DND-41 (cell line): ENCODE measurements around the gene PRRT1B.
A peak's percentile ranks its signal among the peaks of the same experiment; 100 is the strongest.

Experiments
- ATAC-seq: fragments of 200-7000 bp; cut with Tn5 transposase; 3 replicates; pipeline ENCODE4 v1.9.1; 2021; ENCODE audit warnings: low read depth; ENCODE audit not compliant: insufficient read depth
- DNase-seq: peaks from one replicate; pipeline ENCODE4 v3.0.0-alpha.2; 2020
- H2AFZ ChIP-seq: 2 replicates; pipeline ENCODE4 v1.6.0; 2012; ENCODE audit warnings: low read depth, low read length
- H3K27ac ChIP-seq: 2 replicates; pipeline ENCODE4 v1.5.1; 2012; ENCODE audit warnings: low read length, inconsistent platforms
- H3K27me3 ChIP-seq: fragments of 200-600 bp; sonication (generic); 2 replicates; pipeline ENCODE4 v1.6.0; 2012; ENCODE audit warnings: low read length, mild to moderate bottlenecking, inconsistent platforms; ENCODE audit not compliant: insufficient read depth, poor library complexity
- H3K36me3 ChIP-seq: 2 replicates; pipeline ENCODE4 v1.5.1; 2012; ENCODE audit warnings: low read length, inconsistent platforms; ENCODE audit not compliant: insufficient read depth
- H3K4me1 ChIP-seq: 2 replicates; pipeline ENCODE4 v1.5.1; 2012; ENCODE audit warnings: mild to moderate bottlenecking, low read length; ENCODE audit not compliant: insufficient read depth
- H3K4me2 ChIP-seq: 2 replicates; pipeline ENCODE4 v1.6.0; 2012; ENCODE audit warnings: mild to moderate bottlenecking, moderate library complexity, low read length, inconsistent platforms; ENCODE audit not compliant: insufficient read depth
- H3K4me3 ChIP-seq, 2 experiments: fragments of 200-600 bp in 1 of 2; shearing (Covaris generic) in 1 of 2; 2 replicates each; pipeline ENCODE4 v1.5.1; 2012 to 2016; ENCODE audit warnings: inconsistent platforms in 2 of 2, low read length in 2 of 2, mild to moderate bottlenecking in 2 of 2, low read depth in 1 of 2, moderate library complexity in 1 of 2
- H3K79me2 ChIP-seq: 2 replicates; pipeline ENCODE4 v1.6.0; 2012; ENCODE audit warnings: low read length, inconsistent platforms; ENCODE audit not compliant: insufficient read depth
- H3K9ac ChIP-seq: 2 replicates; pipeline ENCODE4 v1.6.0; 2012; ENCODE audit warnings: low read depth, mild to moderate bottlenecking, inconsistent platforms, low read length, moderate library complexity
- H3K9me3 ChIP-seq: 2 replicates; pipeline ENCODE4 v1.5.1; 2012; ENCODE audit warnings: low read length, moderate library complexity, mild to moderate bottlenecking, inconsistent platforms; ENCODE audit not compliant: insufficient read depth, severe bottlenecking
- H4K20me1 ChIP-seq: 2 replicates; pipeline ENCODE4 v1.6.0; 2012; ENCODE audit warnings: low read length; ENCODE audit not compliant: insufficient read depth
- CTCF ChIP-seq: IDR thresholded peaks from 2 replicates; pipeline ENCODE4 v1.5.1; 2012; ENCODE audit warnings: borderline replicate concordance, low read length, moderate library complexity, mild to moderate bottlenecking; ENCODE audit not compliant: poor library complexity, severe bottlenecking; ENCODE audit errors: extremely low read depth
- EZH2 ChIP-seq: IDR thresholded peaks from 3 replicates; pipeline ENCODE4 v1.6.1; 2012; ENCODE audit warnings: borderline replicate concordance, low read depth, mild to moderate bottlenecking, moderate library complexity, low read length, inconsistent platforms; ENCODE audit not compliant: severe bottlenecking

The PRRT1B gene

GRCh38 chr9:131528886-131529505 is 16.3 kb upstream of the PRRT1B start:
- Histone ChIP-seq H3K79me2 (peaks cover 25% of the 10 kb centered on the region), H3K4me1 (peaks cover 21% of the 10 kb centered on the region), H3K4me3 (peak overlapping the region in 1 of 2 experiments; percentile 59; a peak in 1 of 4 replicates), H3K9ac (peak overlapping the region; percentile 60; the same call in 1 of the 2 replicates), H2AFZ (no peak overlapping the region), H3K4me2 (peak overlapping the region; percentile 69), H3K27me3 (no peaks in the 10 kb centered on the region), H4K20me1 (peaks cover 15% of the 10 kb centered on the region; the same call in 1 of the 2 replicates), H3K9me3 (no peaks in the 10 kb centered on the region), H3K36me3 (peaks cover 62% of the 10 kb centered on the region), H3K27ac (no peak overlapping the region)
- DNase-seq (no peak), ATAC-seq (no peak)
- TF ChIP-seq CTCF, result no peak
- TF ChIP-seq EZH2, result no peak

- H3K27me3 ChIP-seq, result no peaks in the 10 kb centered on the region
- H3K9ac ChIP-seq, result peak overlapping the region; percentile 60
- peaks cover 53% of the 10 kb centered on the region for H3K36me3 ChIP-seq
- TF ChIP-seq EZH2, result no peak
- TF ChIP-seq CTCF, result no peak
- H3K9me3 ChIP-seq, result no peaks in the 10 kb centered on the region
- H2AFZ ChIP-seq, result no peak overlapping the region
- ATAC-seq (no peak), DNase-seq (no peak)
- peaks cover 25% of the 10 kb centered on the region for H3K79me2 ChIP-seq
- H4K20me1 ChIP-seq, result peaks cover 15% of the 10 kb centered on the region; the same call in 1 of the 2 replicates
- H3K27ac ChIP-seq, result peak overlapping the region; percentile 38
- H3K4me2 ChIP-seq, result peak overlapping the region; percentile 69
- peak overlapping the region; percentile 59 to 75; a peak in 3 of 4 replicates for H3K4me3 ChIP-seq
- peaks cover 27% of the 10 kb centered on the region for H3K4me1 ChIP-seq
Measured at GRCh38 chr9:131529597-131530545, 15.5 kb upstream of the PRRT1B start.

- DNase-seq, result peak; percentile 22
- H3K4me1 ChIP-seq, result peaks cover 33% of the 10 kb centered on the region
- H3K27ac ChIP-seq, result peak overlapping the region; percentile 38
Measured at GRCh38 chr9:131530546-131530919, 14.8 kb upstream of the PRRT1B start.

More at GRCh38 chr9:131530546-131530919, 14.8 kb upstream of the PRRT1B start:
- Histone ChIP-seq H3K36me3 (peaks cover 47% of the 10 kb centered on the region), H2AFZ (peak overlapping the region; percentile 86), H3K9ac (peak overlapping the region; percentile 60), H3K27me3 (no peaks in the 10 kb centered on the region), H3K9me3 (no peaks in the 10 kb centered on the region), H3K79me2 (peaks cover 25% of the 10 kb centered on the region), H4K20me1 (peaks cover 15% of the 10 kb centered on the region; the same call in 1 of the 2 replicates), H3K4me2 (peak overlapping the region; percentile 69), H3K4me3 (peak overlapping the region; percentile 59 to 75; a peak in 3 of 4 replicates)
- TF ChIP-seq CTCF (peak; percentile 28), EZH2 (no peak)
- peak; percentile 17; the same call in 2 of the 3 replicates for ATAC-seq
